Fibroblast of peridontal ligament (primary cell): ENCODE results near the gene ITGAL.
"Not testable (repeated sequence)": the region's sequence is repeated elsewhere in the genome, so short reads cannot be mapped to it uniquely, and the experiment has no call there.

Source experiments
- DNase-seq: peaks from one replicate; pipeline ENCODE4 v3.0.0-alpha.2; 2010; ENCODE audit errors: extremely low read depth

ITGAL gene

DNA sequence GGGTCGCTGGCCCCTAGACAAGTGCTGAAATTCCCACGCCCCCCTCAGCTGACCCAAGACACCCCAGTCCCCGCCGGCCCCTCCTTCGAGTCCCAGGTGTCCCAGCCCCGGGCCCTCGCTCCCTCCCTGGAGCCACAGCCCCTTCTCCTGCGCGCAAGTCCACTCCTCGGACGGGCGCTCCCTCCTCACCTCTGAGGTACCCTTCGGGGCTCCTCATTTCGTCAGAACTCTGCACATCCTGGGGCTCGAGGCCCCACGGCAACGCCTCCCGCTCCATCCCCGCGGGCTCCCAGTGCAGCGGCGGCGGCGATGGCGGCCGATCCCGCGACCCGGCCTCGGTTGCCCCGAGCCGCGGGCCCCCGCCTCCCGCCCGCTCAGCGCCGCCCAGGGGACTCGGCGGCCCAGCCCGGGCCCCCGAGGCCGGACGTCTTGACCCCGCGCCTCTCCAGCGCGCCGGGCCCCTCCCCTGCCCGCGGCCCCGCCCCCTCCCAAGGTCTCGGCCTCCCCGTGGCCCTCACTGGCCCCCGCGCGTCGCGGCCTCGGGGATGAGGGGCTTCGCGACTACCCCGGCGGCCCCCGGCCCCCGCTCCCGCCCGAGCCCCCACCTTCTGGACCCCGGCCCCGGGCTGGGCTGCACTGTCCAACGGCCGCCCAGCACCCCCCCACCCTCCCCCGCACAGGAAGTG is 53.7 kb downstream of the ITGAL start, which contains the start of gene ZNF768:
Gene ZNF768 (minus strand): TSS at position 430 of the 686 bp plus-strand sequence. CDS start 153 bp downstream, at position 277.
- peak; percentile 13 for DNase-seq

DNA sequence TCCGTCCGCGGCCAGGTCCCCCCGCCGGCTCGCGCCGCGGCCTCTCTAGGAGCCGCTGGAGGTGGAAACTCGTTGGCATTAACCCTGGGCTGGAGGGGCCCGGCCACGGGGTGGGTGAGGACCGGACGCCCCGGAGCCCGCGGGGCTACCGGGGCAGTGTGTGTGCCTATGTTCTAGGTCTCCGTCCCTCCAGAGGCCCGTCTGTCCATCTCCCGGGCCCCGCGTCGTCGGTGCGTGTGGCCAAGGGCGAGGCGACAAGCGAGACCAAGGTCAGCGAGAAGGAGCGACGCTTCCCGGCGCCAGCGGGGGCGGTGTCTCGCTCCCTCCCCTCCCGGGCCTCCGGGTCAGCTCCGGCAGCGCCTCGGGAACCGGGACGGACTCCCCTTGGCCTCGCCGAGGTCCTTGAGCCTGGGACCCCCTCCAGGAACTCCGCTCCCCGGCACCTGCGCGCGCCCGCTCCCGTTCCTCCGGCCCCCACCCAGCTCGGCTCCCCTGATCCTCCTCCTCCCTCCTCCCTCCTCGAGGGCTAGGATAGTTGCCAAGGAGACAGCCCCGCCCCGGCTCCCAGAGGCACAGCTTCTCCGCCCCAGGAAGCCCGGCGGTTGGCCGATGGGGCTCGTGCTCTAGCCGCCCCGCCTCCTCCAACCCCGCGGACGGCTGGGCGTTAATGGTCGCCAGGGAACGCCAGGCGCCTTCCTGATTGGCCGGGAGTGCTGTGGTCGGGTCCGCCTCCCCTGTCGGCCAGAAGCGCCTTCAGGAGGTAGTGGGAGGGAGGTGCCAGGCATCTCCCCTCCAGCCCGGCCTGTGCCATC is 54.5 kb downstream of the ITGAL start:
- DNase-seq, result peak; percentile 94

DNA sequence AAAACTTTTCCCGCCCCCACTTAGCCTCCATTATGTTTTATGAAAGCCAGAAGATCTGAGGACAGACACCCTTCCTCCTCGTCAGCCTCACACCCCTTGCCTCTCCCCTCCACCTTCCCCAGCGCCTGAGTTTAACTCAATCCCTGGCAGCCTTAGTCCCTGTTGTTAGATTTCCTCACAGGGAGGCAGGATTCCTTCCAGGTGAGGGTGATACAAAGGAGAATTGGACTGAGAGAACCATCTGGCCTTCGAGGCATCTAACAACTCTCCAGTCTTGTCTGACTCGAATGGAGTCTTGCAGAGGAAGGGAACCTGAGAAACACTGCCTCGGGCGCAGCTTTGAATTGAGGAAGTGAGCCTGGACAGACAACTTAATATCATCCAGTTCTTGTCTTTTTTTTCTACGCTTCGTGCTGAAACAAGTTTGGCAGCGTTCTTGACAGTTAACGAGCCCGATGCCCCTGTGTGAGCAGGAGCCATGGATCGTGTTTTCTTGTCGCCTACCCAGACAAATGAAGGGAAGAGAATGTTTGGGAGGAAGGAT is 55.2 kb downstream of the ITGAL start:
- no peak for DNase-seq

DNA sequence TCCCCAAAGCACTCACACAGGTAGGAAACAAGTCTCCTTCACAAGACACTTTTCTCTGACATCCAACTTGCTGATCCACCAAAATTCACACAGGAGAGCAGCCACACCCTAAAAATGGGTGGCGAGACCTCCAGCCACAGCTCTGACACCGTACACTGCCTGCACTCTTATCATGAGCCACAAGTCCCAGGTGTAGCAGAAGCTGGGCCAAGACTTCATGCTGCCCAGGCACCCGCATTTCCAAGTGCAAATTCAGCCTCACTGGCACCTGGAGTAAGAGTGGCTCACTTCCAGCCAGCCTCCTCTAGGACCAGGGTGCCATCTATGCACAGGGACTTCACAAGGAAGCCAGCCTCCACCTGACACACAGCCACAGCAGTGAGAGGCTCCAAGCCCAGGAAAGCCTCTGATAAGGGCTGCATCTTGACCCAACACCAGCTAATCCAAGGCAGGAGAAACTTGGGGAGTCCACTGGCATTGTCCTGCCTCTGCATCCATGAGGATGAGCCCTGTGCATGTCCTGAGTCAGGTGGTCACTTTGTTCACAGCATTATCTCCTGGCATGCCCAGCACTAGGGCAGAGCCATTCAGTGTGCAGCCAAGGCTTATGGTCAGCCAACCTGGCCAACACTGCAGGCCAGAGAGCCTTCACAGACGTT is 56.4 kb downstream of the ITGAL start:
- no peak for DNase-seq

DNA sequence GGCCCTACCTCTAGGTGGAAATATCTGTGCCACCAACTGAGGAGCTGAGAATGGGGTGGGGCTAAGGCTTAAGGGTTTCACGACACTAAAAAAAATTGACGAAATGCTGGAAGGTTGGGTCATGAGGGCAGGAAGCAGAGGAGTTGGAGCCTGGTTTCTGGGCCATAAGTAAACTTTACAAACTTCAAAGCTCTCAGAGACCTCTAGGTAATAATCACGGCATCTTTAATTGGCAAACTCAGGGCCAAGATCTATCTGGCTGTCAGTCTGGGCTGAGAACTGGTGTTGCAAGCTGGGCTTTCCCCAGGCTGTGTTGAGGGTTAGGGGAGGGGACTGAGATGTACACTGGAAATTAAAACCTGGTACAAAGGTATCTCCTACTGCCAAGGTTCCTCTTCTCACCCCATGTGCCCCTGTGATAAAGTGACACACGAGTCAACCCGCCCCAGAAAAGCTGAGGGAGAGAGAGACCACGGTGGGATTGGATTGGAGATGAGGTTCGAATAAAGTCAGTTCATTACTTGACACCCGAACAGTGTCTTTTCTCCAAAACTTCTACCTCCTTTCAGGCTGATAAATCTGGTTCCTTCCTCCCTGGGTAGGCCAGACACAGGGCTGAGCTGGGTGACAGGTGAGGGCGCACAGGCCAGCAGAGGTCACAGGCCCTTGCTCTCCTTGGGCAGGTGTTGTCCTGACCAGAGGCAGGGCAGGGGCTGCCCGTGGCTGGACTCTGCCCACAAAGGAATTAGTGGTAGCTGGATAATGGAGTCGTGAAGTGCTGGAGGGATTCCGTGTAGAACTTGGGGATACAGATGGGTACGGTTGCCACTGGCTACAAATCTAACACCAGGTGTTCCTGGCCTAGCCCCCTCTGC is 57.9 kb downstream of the ITGAL start:
- DNase-seq, result no peak

DNA sequence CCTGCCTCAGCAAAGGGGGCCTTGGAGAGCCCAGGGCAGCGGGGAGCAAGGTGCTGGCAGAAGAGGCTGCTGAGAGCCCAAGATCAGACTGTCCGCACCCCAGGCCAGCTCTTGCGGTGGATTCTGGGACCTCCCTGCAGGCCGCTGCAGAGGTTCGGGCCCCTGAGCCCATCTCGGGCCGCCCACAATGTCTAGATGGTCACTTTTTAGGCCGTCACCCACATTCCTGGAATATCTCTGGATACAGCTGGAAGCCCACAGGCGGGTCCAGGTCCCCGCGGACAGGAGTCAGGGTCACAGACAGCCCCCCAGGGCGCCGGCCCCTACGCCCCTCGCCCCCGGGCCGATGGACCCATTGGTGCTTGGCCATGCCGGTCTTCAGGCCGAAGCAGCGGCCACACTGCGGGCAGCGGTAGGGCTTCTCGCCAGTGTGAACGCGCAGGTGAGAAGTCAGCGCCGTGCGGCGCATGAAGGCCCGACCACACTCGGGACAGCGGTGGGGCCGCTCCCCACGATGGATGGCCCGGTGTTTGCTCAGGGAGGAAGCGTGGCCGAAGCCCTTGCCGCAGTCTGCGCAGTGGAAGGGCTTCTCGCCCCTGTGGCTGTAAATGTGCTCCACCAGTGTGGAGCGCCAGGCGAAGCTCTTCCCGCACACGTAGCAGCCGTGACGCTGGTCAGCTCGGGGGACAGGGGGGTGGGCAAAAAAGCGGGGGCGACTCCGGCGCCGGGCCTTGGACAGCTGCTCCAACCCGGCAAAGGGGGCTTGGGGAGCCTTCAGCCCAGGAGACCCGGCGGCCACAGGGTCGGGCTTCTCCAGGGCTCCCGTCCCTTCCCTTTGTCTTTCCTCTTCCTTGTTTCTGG is 60.0 kb downstream of the ITGAL start:
- no peak for DNase-seq

DNA sequence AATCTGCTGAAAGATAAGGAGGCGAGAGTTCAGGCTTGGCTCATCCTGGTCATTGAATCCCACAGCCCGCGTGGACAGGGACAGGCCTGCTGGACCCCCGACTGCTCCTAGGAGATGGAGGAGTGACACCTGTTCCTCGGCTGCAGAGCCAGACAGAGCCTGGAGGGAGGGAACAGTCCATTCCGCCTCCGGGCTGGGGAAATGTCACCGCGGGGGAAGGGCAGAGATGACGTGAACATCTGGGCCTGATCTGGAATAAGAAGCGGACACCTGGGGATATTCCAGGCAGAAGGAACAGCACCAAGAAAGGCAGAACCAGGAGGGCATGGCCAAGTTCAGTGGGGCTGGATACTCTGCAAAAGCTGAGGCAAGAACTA is 60.6 kb downstream of the ITGAL start:
- DNase-seq, result no peak

DNA sequence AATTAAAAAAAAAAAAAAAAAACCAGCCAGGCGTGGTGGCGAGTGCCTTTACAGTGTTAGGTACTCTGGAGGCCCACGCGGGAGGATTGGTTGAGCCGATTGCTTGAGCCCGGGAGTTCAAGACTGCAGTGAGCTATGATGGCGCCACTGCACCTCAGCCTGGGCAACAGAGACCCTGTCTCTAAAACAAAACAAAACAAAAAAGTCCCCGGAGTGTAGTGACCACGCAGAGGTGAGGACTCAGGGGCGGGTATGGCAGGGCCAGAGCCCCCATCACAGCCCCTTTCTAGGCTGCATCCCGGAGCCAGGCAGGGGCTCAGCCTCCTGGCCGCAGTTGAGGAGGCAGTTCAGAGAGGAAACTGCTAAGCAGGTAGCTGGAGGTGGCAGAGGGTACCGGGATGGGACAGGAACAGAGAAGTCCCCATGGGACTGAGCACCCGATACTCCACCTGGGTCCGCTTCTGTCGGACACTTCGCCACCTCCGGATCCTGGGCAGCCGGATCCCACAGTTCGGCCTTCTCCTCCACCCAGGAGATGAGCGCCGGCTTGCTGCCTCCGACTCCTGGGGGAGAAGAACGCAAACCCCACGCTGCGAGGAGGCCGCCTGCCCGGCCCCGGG is 61.3 kb downstream of the ITGAL start:
- DNase-seq, result no peak

DNA sequence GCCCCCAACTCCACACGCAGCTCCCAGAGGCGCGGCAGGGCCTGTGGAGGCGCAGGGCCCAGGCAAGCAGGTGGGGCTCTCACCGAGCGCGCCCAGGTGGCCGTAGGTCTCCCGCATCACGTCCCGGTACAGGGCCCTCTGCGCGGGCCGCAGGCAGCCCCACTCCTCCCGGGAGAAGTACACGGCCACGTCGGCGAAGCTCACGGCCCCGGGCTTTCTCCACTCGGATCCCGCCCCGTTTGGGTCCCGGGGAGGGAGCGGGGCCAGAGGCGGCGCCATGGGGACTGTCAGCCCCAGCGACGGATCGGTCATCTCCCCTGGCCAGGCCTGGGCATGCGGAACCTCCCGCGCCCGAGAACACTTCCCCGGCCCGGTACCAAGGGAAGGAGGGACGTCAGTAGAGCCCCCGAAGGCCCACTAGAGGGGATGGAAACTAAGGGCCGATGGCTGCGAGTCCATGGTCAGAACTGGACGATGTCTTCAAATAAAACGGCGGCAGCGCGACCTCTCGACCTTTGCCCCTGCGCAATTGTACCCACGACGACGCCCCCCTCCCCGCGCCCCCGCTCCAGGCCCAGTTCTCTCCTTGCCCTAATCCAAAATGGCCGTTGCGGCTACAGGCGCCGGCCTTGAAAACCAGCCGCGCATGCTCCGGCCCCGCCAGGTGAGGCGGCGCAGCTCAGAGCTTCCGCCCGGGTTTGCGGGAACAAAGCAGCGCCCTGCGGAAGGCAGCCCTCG is 62.0 kb downstream of the ITGAL start, which contains the start of gene ZNF747:
Gene ZNF747 (minus strand): TSS at position 491 of the 738 bp plus-strand sequence. CDS start 179 bp downstream, at position 312.
- DNase-seq, result peak; percentile 79

DNA sequence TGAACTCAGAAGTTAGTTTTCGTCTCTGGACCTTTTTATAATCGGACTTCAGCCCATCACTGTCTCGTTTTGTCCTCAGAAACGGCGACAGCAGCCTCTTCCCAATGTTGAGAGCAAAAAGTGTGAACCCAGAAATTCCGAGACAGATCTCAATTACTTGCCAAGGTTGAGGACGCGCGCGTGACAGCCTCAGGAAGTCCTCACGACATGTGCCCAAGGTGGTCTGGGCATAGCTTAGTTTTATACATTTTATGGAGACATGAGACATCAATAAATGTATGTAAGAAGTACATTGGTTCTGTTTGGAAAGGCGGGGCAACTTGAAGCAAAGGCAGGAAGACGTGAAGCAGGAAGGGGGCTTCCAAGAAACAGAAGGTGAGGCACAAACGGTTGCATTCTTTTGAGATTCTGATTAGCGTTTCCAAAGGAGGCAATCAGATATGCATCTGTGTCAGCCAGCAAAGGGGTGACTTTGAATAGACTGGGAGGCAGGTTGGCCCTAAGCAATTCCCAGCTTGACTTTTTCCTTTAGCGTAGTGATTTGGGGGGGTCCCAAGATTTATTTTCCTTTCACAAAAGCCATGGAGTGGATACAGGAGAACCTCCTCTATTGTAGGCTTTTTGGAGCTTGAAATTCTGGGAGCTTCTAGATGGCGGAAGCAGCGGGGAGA is 62.7 kb downstream of the ITGAL start:
- DNase-seq, result no peak

DNA sequence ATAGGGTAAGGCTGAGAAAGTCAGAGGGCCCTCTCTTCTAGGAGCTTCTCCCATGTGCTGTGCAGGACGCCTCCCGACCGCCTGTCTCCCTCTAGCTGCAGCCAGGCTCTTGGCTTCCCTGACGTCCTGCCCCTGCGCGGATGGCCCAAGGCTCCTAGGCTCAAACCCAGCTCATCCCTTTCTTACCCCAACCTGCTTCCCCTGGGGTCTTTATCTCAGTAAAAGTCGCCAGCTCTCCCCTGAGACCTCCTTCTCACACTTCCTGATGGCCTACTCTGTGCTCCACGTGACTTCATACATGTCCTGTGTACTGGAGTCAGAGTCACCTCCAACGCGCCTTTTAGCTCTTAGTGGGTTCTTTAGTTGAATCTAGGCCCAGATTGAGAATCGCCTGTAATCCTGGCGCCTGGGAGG is 63.2 kb downstream of the ITGAL start:
- peak; percentile 68 for DNase-seq

DNA sequence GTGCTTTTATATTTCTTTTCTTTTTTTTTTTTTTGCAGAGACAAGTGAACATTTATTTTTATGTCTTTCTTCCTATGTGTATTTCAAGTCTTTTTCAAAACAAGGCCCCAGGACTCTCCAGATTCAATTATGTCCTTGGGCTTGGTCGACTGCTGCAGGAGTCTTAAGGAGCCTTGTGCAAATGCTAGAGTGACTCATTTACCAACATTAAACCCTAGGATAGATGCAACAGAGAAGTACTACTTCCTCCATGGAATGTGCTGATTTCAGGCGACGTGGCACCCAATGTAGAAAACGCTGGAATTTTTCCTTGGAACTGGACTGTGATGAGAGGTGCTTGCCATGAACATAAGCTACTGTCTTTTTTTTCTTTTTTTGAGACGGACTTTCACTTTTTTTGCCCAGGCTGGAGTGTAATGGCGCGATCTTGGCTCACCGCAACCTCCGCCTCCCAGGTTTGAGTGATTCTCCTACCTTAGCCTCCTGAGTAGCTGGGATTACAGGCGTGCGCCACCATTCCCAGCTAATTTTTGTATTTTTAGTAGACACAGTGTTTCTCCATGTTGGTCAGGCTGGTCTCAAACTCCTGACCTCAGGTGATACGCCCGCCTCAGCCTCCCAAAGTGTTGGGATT is 64.0 kb downstream of the ITGAL start:
- not testable (repeated sequence) for DNase-seq

DNA sequence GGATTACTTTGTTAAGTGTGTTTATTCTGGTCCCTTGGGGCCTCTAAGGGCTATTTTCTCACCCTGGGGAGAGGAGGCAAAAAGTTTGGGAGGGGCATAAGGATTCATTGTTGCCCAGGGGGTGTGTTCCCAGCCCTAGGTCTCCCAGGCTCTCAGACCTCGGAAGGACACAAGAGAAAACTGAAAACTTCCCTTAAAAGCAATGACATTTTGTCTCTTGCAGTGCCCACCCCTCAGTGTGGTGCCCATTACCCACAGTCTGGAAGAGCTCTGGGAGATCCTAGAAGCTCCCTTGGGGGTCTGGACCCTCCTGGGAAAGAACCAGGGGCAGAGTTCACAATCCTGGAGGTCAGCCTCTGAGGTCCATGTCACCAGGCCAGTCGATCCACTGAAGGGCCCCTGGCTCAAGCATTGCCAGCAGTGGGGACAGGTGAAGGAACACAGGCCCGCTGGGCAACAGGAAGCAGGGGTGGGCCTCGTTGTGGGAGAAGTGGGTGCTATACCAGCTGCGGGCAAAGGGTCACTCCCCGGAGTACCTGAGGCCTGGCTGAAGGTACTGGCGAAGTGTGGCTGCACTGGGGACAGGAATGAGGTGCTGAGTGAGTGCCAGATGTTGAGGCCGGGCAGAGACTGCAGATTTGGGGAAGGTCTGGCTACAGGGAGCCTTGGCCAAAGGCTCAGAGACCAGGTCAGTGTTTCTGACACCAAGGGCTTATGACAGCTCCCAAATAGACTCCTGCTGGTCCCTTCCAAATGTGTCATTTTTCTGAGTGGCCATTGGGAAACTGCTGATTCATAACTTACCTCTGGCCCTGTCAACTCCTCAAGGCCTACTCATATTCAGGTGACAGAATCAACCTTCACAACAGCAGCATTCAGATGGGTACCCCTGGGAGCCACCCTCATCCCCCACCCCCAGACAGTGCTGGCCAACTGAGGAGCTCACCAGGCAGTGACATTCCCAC is 66.7 kb downstream of the ITGAL start:
- DNase-seq, result no peak

DNA sequence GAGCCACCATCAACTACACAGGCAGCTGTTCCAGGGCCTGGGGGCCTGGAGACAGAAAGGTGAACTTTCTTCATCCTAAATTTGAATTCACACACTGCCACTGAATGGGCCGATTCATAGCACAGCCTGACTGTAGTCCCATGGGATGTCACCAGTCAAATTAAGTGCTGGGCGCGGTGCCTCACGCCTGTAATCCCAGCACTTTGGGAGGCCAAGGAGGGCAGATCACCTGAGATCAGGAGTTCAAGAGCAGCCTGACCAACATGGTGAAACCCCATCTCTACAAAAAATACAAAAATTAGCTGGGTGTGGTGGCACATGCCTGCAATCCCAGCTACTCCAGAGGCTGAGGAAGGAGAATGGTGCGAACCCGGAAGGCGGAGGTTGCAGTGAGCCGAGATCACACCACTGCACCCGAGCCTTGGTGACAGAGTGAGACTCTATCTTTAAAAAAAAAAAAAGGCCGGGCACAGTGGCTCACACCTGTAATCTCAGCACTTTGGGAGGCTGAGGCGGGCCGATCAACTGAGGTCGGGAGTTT is 67.5 kb downstream of the ITGAL start:
- DNase-seq, result not testable (repeated sequence)

DNA sequence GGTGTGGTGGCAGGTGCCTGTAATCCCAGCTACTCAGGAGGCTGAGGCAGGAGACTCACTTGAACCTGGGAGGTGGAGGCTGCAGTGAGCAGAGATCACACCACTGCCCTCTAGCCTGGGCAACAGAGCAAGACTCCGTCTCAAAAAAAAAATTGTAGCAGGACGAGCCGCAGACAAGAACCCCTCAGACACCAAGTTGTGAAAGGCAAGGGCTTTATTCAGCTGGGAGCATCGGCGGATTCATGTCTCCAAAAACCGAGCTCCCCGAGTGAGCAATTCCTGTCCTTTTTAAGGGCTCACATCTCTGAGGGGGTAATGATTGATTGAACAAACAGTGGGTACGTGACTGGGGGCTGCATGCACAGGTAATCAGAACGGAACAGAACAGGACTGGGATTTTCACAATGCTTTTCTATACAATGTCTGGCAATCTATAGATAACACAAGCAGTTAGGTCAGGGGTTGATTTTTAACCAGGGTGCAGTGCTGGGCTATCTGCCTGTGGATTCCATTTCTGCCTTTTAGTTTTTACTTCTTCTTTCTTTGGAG is 68.4 kb downstream of the ITGAL start:
- not testable (repeated sequence) for DNase-seq
